GM23338 (cell line): Measurements from ENCODE around the gene RPL28. TPM values are rescaled to one million over a fixed set of nuclear protein-coding genes. Genes with fewer than 3 reads are reported as not detected.

Experiments used
- ATAC-seq: fragments of 200-7000 bp; cut with Tn5 transposase; 3 replicates; pipeline ENCODE4 v1.9.1; 2020
- DNase-seq: peaks from one replicate; pipeline ENCODE4 v3.0.0-alpha.2; 2015; ENCODE audit warnings: low spot score
- H2AFZ ChIP-seq: fragments of 200-600 bp; sonication (generic); 2 replicates; pipeline ENCODE4 v1.8.0; 2016; ENCODE audit warnings: antibody characterized with exemption, mild to moderate bottlenecking, moderate library complexity
- H3F3A ChIP-seq: fragments of 200-600 bp; sonication (generic); replicated peaks from 2 replicates; pipeline ENCODE4 v1.8.0; 2017; ENCODE audit warnings: antibody characterized with exemption, mixed run types, low read depth
- H3K27ac ChIP-seq: fragments of 200-600 bp; sonication (generic); 2 replicates; pipeline ENCODE4 v1.6.1; 2016; ENCODE audit warnings: low read depth
- H3K27me3 ChIP-seq: fragments of 200-600 bp; sonication (generic); 2 replicates; pipeline ENCODE4 v1.8.0; 2016; ENCODE audit warnings: mild to moderate bottlenecking, mixed run types, moderate library complexity; ENCODE audit not compliant: insufficient read depth
- H3K36me3 ChIP-seq: fragments of 200-600 bp; sonication (generic); 2 replicates; pipeline ENCODE4 v1.8.0; 2016; ENCODE audit warnings: mild to moderate bottlenecking; ENCODE audit not compliant: insufficient read depth
- H3K4me1 ChIP-seq: fragments of 200-600 bp; sonication (generic); 2 replicates; pipeline ENCODE4 v1.8.0; 2016; ENCODE audit warnings: mild to moderate bottlenecking, moderate library complexity; ENCODE audit not compliant: insufficient read depth
- H3K4me2 ChIP-seq: fragments of 200-600 bp; sonication (generic); 2 replicates; pipeline ENCODE4 v1.7.1; 2017; ENCODE audit warnings: mixed run types
- H3K4me3 ChIP-seq: fragments of 200-600 bp; sonication (generic); 2 replicates; pipeline ENCODE4 v1.6.1; 2016; ENCODE audit warnings: mixed run types
- H3K79me2 ChIP-seq: fragments of 200-600 bp; sonication (generic); replicated peaks from 2 replicates; pipeline ENCODE4 v1.8.0; 2017; ENCODE audit warnings: mild to moderate bottlenecking; ENCODE audit not compliant: insufficient read depth
- H3K9me2 ChIP-seq: fragments of 200-600 bp; sonication (generic); 2 replicates; pipeline ENCODE4 v1.8.0; 2017; ENCODE audit not compliant: insufficient read depth
- H4K20me1 ChIP-seq: fragments of 200-600 bp; sonication (generic); replicated peaks from 2 replicates; pipeline ENCODE4 v1.8.0; 2017; ENCODE audit warnings: mild to moderate bottlenecking; ENCODE audit not compliant: insufficient read depth
- H3K27ac Mint-ChIP-seq: 2 replicates; pipeline ENCODE4 v1.8.0; 2020; ENCODE audit warnings: inconsistent platforms, mild to moderate bottlenecking, moderate library complexity, mixed read lengths
- H3K27me3 Mint-ChIP-seq: 3 replicates; pipeline ENCODE4 v1.8.0; 2022; ENCODE audit warnings: low read depth, mild to moderate bottlenecking, moderate library complexity, mixed read lengths, inconsistent platforms; ENCODE audit not compliant: insufficient read depth, poor library complexity
- H3K36me3 Mint-ChIP-seq: 3 replicates; pipeline ENCODE4 v1.8.0; 2021; ENCODE audit warnings: low read depth, mild to moderate bottlenecking, inconsistent platforms, moderate library complexity, mixed read lengths
- H3K4me1 Mint-ChIP-seq: 3 replicates; pipeline ENCODE4 v1.8.0; 2020; ENCODE audit warnings: mild to moderate bottlenecking, inconsistent platforms, mixed read lengths
- H3K4me3 Mint-ChIP-seq: 3 replicates; pipeline ENCODE4 v1.8.0; 2021; ENCODE audit warnings: moderate library complexity, mild to moderate bottlenecking, inconsistent platforms, mixed read lengths
- H3K9me3 Mint-ChIP-seq: 3 replicates; pipeline ENCODE4 v1.8.0; 2020; ENCODE audit warnings: moderate library complexity, mild to moderate bottlenecking, inconsistent platforms, mixed read lengths
- CREB1 ChIP-seq: fragments of 250-450 bp; sonication (Bioruptor Pico); IDR thresholded peaks from 2 replicates; pipeline ENCODE4 v1.5.0; 2020; ENCODE audit warnings: low read depth, mild to moderate bottlenecking, moderate library complexity
- CTCF ChIP-seq, 2 experiments: fragments of 200-600 bp in 1 of 2; sonication (generic) in 1 of 2; conservative IDR thresholded peaks; 2 replicates each; pipeline versions ENCODE4 v1.5.1 to v1.6.1; 2016 to 2017; ENCODE audit warnings: antibody characterized with exemption in 2 of 2, low read depth in 2 of 2, mild to moderate bottlenecking in 2 of 2, moderate library complexity in 1 of 2
- ETS1 ChIP-seq: IDR thresholded peaks from 2 replicates; pipeline ENCODE4 v1.6.1; 2016; ENCODE audit warnings: antibody characterized with exemption
- EZH2 ChIP-seq: fragments of 200-600 bp; sonication (generic); IDR thresholded peaks from one replicate; pipeline ENCODE4 v1.8.0; 2017; ENCODE audit warnings: antibody characterized with exemption, mild to moderate bottlenecking, low read depth; ENCODE audit not compliant: unreplicated experiment
- EZH2phosphoT487 ChIP-seq: fragments of 200-600 bp; sonication (generic); IDR thresholded peaks from one replicate; pipeline ENCODE4 v1.8.1; 2018; ENCODE audit warnings: antibody characterized with exemption; ENCODE audit not compliant: unreplicated experiment
- JUNB ChIP-seq: IDR thresholded peaks from one replicate; pipeline ENCODE4 v1.6.1; 2016; ENCODE audit warnings: antibody characterized with exemption; ENCODE audit not compliant: unreplicated experiment
- NANOG ChIP-seq: IDR thresholded peaks from 2 replicates; pipeline ENCODE4 v1.6.1; 2016; ENCODE audit warnings: antibody characterized with exemption, borderline replicate concordance
- POLR2AphosphoS5 ChIP-seq: IDR thresholded peaks from 2 replicates; pipeline ENCODE4 v1.6.1; 2016; ENCODE audit warnings: antibody characterized with exemption, low read depth
- STAT1 ChIP-seq: IDR thresholded peaks from one replicate; pipeline ENCODE4 v1.6.1; 2016; ENCODE audit warnings: antibody characterized with exemption; ENCODE audit not compliant: unreplicated experiment
- ZNF114 ChIP-seq: fragments of 250-450 bp; sonication (Bioruptor Pico); IDR thresholded peaks from 2 replicates; pipeline ENCODE4 v1.5.0; 2020; ENCODE audit warnings: mild to moderate bottlenecking, moderate library complexity
- ZNF331 ChIP-seq: fragments of 250-450 bp; sonication (Bioruptor Pico); IDR thresholded peaks from 2 replicates; pipeline ENCODE4 v1.5.0; 2020; ENCODE audit warnings: low read depth, mild to moderate bottlenecking, moderate library complexity
- ZNF462 ChIP-seq: fragments of 250-450 bp; sonication (Bioruptor Pico); IDR thresholded peaks from 2 replicates; pipeline ENCODE4 v1.5.0; 2020; ENCODE audit warnings: mild to moderate bottlenecking, moderate library complexity
- polyA plus RNA-seq: library from polyadenylated mRNA; unstranded; fragments of >200 nt; fragmentation: Nextera tagmentation; extraction: Ambion mirVana; gene quantifications from 2 replicates; pipeline ENCODE4 v1.2.1, GENCODE V29; 2016
- total RNA-seq: library from RNA; depleted of rRNA; stranded (reverse); fragments of >200 nt; shearing (Covaris generic); gene quantifications from 2 replicates; pipeline ENCODE4 v1.2.3, GENCODE V29; 2014
- TF ChIP-seq, protein P1 (sequence below): IDR thresholded peaks from one replicate; pipeline ENCODE4 v1.6.1; 2018; ENCODE audit warnings: antibody characterized with exemption; ENCODE audit not compliant: unreplicated experiment

Gene RPL28
- total and polyA plus RNA-seq, 2 experiments from 2014 or later: 737 to 1,528 TPM

DNA sequence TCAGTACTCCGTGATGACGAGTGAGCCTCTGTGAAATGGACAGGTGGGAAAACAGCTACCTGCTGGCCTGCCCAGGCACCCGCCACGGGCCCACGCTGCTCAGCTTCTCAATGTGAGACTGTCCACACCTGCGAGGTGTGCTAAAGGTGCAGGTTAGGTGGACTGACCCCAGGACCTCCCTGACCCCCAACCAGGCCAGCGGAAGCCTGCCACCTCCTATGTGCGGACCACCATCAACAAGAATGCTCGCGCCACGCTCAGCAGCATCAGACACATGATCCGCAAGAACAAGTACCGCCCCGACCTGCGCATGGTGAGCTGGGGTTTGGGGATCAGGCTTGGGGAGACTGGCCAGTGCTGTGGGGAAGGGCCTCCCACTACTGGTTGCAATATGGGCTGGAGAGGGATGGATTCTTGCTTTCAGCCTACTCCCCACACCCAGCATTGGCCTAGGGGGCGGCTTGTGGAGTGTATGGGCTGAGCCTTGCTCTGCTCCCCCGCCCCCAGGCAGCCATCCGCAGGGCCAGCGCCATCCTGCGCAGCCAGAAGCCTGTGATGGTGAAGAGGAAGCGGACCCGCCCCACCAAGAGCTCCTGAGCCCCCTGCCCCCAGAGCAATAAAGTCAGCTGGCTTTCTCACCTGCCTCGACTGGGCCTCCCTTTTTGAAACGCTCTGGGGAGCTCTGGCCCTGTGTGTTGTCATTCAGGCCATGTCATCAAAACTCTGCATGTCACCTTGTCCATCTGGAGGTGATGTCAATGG lies 2.2 kb downstream of the RPL28 start:
- H3K36me3 ChIP-seq: peaks cover 11% of the 10 kb centered on the region; the same call in 1 of the 2 replicates
- peak overlapping the region; percentile 97 for H3K4me2 ChIP-seq
- TF ChIP-seq POLR2AphosphoS5 (no peak), CREB1 (CRISPR knock-in tag) (no peak), EZH2phosphoT487 (no peak), JUNB (no peak), ZNF462 (CRISPR knock-in tag) (no peak), CTCF (conservative IDR thresholded peaks at IDR 0.05; ENCODE audit: low read depth in 2 of 2) (no peak), ZNF331 (CRISPR knock-in tag) (no peak), EZH2 (no peak), STAT1 (no peak), ZNF114 (CRISPR knock-in tag) (no peak), NANOG (no peak), ETS1 (no peak)
- TF ChIP-seq, protein P1, sequence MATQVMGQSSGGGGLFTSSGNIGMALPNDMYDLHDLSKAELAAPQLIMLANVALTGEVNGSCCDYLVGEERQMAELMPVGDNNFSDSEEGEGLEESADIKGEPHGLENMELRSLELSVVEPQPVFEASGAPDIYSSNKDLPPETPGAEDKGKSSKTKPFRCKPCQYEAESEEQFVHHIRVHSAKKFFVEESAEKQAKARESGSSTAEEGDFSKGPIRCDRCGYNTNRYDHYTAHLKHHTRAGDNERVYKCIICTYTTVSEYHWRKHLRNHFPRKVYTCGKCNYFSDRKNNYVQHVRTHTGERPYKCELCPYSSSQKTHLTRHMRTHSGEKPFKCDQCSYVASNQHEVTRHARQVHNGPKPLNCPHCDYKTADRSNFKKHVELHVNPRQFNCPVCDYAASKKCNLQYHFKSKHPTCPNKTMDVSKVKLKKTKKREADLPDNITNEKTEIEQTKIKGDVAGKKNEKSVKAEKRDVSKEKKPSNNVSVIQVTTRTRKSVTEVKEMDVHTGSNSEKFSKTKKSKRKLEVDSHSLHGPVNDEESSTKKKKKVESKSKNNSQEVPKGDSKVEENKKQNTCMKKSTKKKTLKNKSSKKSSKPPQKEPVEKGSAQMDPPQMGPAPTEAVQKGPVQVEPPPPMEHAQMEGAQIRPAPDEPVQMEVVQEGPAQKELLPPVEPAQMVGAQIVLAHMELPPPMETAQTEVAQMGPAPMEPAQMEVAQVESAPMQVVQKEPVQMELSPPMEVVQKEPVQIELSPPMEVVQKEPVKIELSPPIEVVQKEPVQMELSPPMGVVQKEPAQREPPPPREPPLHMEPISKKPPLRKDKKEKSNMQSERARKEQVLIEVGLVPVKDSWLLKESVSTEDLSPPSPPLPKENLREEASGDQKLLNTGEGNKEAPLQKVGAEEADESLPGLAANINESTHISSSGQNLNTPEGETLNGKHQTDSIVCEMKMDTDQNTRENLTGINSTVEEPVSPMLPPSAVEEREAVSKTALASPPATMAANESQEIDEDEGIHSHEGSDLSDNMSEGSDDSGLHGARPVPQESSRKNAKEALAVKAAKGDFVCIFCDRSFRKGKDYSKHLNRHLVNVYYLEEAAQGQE: no peak
- Mint-ChIP-seq H3K27ac (no peak overlapping the region), H3K27me3 (peaks cover 58% of the 10 kb centered on the region), H3K36me3 (peaks cover 54% of the 10 kb centered on the region), H3K4me1 (peaks cover 71% of the 10 kb centered on the region), H3K4me3 (peak overlapping the region; percentile 99), H3K9me3 (peaks cover 2% of the 10 kb centered on the region; the same call in 2 of the 3 replicates)
- H3K27me3 ChIP-seq: peaks cover 4% of the 10 kb centered on the region; the same call in 1 of the 2 replicates
- H3K4me3 ChIP-seq: peak overlapping the region; percentile 99
- H4K20me1 ChIP-seq: peaks cover 41% of the 10 kb centered on the region
- peaks cover 67% of the 10 kb centered on the region for H3K4me1 ChIP-seq
- peaks cover 28% of the 10 kb centered on the region for H3K79me2 ChIP-seq
- DNase-seq (no peak), ATAC-seq (no peak)
- no peak overlapping the region for H3K27ac ChIP-seq
- H3K9me2 ChIP-seq: no peaks in the 10 kb centered on the region
- peaks cover 66% of the 10 kb centered on the region for H3F3A ChIP-seq
- no peak overlapping the region for H2AFZ ChIP-seq
